RKO (cell line): ENCODE data around the gene SLC25A53.
"Not testable (repeated sequence)": the region's sequence is repeated elsewhere in the genome, so short reads cannot be mapped to it uniquely, and the experiment has no call there.

Source experiments
- DNase-seq: peaks from one replicate; pipeline ENCODE4 v3.0.0-alpha.2; 2016; ENCODE audit warnings: low spot score

SLC25A53 gene

DNA sequence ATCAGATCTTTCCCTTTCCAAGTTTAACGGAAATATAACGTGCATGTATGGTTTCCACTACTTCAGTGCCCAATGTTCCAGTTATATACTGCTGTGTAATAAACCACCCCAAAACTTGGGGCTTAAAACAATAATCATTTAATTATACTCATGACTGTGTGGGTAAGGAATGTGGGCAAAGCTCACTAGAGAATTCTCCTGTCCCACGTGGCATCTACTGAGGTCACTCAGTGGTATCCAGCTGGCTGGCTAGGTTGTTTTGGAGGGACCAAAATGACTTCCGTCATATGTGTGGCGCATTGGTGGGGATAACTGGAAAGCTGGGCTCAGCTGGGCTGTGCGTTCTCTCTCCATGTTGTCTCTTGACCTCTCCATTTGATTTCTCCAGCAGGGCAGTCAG, 26.0 kb downstream of the SLC25A53 start:
- no peak for DNase-seq

GRCh38 chrX:104126856-104127255, 30.0 kb downstream of the SLC25A53 start:
- no peak for DNase-seq

GRCh38 chrX:104122829-104123228, 34.0 kb downstream of the SLC25A53 start:
- no peak for DNase-seq

DNA sequence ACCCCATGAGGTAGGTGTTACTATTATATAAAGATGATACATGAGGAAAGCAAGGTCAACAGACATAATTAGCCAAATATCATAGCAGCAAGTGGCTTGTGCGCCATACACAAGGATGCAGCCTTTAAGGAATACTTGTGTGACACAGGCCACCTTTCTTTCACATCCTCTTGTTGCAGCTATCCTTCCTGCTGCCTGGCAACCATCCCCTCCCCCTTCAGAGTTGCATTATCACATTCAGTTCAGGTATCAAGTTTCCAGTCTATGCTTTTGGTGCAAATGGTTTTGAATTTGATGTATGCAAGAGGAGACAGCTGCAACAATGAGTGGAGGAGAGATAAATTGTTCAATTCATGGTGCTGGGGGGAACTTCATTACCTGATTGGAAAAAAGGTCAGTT, 38.0 kb downstream of the SLC25A53 start:
- DNase-seq, result no peak

DNA sequence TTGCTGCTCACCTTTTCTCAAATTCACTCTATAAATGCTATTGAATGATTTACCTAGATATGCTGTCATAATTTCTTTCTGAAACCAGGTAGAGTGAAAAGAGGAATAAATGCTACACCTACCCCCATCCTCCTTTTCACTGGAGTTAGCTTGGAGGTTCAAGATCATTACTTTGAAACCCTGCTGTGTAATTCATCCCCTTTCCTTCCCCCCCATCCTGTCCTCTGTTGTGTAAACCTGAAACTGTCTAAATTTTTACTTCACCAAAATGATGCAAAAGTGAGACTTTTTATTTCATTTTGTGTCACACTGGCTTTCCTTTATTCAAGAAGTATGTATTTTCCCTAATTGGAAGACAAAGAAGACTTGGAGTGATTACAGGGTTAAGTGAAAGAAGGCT, 39.0 kb downstream of the SLC25A53 start:
- DNase-seq, result no peak

DNA sequence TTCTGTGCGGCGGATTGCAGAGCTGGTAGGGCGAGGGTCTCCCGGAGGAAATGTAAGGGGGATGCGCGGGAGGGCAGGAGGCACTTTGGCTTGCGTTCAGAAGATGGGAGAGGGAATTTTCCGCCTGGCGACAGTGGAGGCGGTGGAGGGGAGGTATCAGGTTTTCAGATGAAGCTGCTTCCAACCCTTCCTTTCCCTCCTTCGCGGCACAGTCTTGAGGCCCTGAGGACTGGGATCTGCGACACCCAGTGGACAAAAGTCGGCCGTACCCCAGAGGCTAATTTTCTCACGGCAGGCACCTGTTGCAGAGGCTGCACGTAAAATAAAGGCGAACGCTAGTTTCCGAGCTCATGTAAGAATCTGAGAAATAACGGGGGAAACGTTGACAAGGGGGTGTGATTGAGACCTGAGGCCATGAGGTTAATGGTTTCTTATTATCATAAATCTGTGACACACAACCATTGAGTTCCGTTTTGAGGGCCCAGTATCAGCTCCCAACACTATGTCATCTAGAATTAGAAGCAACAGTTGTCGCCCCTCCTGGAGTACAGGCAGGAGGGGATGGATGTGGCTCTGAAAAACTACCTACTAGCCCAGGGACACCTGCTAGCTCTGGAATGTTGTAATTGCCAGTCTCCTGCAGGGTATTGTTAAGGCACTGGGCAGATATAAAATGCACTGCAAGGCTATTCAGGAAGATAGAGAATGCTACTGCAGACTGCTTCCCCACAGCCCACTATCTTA, 43.4 kb downstream of the SLC25A53 start:
- DNase-seq, result no peak

DNA sequence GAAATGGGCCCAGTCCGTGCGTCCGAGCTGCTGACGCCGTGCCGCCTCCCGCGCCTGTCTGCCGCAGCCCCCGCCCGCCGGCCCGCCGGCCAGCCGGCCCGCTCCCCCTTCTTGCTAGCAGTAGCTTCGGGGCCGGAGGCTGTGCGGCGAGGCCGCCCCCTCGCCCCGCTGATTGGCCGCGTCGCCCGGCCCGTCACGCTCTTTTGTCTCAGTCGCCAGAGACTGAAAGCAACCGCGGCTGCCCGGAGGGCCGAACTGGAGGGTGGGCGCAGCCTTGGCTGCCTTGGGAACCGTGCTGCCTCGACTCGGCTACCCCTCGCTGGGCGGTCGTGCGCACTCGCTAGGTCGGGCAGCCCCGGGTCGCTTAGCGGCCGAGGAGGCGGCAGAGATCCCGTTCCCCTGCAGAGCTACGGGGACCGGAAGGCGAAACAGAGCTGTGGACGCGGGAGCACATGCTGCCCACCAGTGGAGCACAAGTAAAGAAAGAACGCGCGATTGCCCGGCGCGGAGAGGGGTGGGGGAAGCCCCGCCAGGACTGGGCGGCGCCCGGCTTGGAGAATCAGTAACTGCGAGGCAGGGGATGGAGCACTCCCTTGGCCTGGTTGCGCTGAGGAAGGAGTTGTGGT, 44.4 kb downstream of the SLC25A53 start, which contains the start of gene ZCCHC18:
TSS of gene ZCCHC18 (plus strand) at position 198 of the 626 bp plus-strand sequence. CDS start 1,589 bp downstream, outside the sequence.
- no peak for DNase-seq

- not testable (repeated sequence) for DNase-seq
Measured at GRCh38 chrX:104110491-104111240, 46.1 kb downstream of the SLC25A53 start.

- no peak for DNase-seq
Measured at GRCh38 chrX:104108955-104109354, 47.9 kb downstream of the SLC25A53 start.

GRCh38 chrX:104105330-104106262, 51.2 kb downstream of the SLC25A53 start:
- DNase-seq, result no peak

DNA sequence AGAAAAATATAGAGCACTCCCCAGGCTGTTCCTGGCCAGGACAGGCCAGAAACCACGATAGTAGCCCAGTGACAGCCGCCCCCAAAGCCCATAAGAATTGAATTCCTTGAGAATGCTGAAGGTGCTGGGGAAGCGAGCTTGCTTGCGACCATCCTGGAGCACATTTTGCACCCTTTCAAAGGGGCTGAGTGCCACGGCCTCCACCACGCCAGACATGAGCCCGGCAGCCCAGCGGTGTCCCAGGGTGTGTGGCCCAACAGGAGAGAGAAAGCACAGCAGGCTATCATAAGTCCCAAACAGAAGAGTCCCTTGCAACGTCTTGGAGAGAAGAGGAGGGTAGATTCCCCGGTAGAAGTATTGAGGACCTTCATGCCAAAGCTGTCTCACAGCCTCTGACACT, 52.1 kb downstream of the SLC25A53 start:
- no peak for DNase-seq

DNA sequence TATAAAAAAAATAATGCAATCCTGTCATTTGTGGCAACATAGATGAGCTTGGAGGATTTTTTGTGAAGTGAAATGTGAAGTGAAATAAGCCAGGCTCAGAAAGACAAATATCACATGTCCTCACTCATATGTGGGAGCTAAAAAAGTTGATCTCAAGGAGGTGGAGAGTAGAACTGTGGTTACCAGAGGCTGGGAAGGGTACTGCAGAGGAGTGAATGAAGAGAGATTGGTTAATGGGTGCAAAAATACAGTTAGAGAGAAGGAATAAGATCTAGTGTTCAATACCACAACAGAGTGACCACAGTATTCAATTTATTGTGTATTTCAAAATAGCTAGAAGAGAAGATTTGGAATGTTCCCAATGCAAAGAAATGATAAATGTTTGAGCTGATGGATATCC, 57.9 kb downstream of the SLC25A53 start:
- DNase-seq, result peak; percentile 5

GRCh38 chrX:104098151-104098808, 58.5 kb downstream of the SLC25A53 start:
- peak; percentile 86 for DNase-seq

DNA sequence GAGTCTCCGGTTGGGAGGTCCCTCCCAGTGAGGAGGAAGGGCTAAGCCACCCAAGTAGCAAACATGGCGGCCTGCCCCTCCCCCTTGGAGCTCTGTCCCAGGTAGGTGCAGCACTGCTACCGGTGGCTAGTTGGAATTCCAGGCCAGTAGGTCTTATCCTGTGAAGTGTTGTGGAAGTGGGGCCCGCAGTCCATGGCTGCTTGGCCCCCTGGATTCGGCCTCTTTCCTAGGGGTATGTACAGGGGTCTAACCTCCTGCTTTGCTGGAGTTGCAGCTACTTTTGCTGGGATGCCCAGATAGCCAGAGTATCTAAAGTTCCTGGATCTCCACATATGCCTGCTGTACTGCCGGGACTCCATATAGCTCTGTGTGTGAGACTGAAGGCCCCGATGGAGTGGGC, 70.9 kb downstream of the SLC25A53 start:
- DNase-seq, result no peak

- DNase-seq, result no peak
Measured at GRCh38 chrX:104085477-104085876, 71.3 kb downstream of the SLC25A53 start.

DNA sequence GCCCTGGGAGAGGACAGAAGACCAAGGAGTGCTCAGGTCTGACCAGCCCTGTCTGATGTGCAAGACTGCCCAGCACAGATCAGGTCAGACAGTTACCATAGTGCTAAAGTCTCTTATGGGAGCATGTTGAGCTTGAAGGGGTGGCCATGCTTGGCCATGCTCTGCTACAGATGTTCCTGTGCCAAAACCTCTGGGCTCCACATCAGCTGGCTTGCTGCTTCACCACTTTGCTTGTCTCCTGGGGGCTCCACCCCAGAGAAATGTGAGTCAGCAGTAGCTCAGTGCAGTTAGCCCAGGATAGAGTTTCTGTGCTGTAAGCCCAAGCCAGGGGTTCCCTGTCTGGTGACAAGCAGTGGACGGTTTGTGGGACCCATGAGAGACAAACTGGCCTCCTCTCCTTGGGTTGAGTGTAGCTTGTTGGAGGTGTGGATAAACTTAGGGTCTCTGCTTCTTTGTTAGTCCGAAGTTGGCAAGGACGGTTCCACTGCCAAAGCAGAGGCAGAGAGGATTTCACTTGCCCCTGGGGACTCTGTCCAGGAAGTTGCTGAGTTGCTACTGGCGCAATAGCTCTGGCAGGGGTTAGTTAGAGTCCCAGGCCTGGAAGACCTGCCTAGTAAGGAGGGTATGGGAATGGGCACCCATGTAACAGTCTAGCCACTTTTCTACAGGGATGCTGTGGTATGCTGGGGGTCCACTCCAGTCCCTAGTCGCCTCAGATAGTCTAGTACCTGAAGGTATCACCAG, 72.1 kb downstream of the SLC25A53 start:
- DNase-seq, result no peak

DNA sequence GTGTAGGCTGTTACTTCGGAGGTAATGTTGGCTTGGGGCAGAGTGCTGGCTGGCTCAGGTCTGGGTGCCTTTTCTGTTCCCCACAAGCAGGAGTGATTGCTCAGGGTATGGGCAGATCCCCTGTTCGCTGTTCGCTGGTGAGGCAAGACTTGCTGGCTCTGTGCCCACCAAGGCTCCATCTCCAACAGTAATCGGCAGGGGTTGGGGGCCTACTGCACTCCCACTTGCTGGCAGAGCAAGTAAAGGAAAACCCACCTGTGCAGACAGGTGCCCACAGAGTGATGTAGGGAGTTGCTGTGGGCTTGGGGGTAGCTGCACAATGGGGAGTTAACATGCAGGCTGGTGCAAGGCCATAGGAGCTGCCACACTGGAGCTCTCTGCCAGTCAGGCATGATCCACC, 72.7 kb downstream of the SLC25A53 start:
- DNase-seq, result no peak

GRCh38 chrX:104077854-104078253, 79.0 kb downstream of the SLC25A53 start:
- DNase-seq, result not testable (repeated sequence)

DNA sequence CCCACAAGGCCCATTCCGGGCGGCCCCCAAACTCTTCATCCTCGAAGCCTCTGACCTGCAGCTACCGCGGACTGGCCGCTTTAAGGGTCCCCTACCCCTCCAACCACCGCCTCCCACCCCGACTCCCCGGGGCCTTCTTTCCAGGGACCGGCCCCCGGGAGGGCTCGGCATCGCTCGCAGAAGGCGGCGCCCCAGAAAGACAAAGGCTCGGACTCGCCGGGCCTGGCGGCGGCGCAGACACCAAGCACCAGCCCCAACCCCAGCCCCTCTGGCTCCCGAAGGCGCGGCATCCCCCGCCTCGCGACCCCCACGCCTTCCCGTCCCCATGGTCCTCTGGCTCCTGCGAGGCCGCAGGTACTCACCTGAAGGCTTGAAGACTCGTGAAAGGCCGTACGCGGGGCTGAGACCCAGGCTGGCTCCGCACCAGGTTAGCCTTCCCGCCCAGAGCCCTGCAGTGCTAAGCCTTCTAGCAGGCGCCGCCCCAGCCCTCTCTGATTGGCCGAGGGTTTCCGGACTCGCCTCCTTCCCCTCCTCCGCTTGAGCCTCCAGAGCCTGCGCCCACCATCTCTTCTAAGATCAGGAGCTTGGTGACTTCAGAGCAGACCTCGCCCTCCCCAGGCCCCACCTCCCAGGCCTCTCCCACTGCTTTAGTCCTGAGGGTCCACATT, 80.9 kb downstream of the SLC25A53 start, which contains the start of gene TMSB15C:
TSS of gene TMSB15C (minus strand) at position 459 of the 668 bp plus-strand sequence.
- not testable (repeated sequence) for DNase-seq

- not testable (repeated sequence) for DNase-seq
Measured at GRCh38 chrX:104062636-104063035, 94.2 kb downstream of the SLC25A53 start.
